GM18951 (cell line): ENCODE data around the gene SLC1A3.
"Not testable (repeated sequence)": the region's sequence is repeated elsewhere in the genome, so short reads cannot be mapped to it uniquely, and the experiment has no call there.

Source experiments
- POLR2A ChIP-seq: IDR thresholded peaks from 4 replicates; pipeline ENCODE4 v1.6.1; 2011; ENCODE audit warnings: mild to moderate bottlenecking; ENCODE audit not compliant: insufficient read length, insufficient read depth; ENCODE audit errors: extremely low read depth
- in situ Hi-C: fragments of 300-500 bp; cut with MboI; formaldehyde crosslinking; loops from one replicate; pipeline ENCODE4 v1.12.0; 2022; ENCODE audit warnings: low sequenced_read_pairs, mixed read lengths, inconsistent platforms; ENCODE audit not compliant: unreplicated experiment

SLC1A3 gene

GRCh38 chr5:36606428-36607113 is at the start of gene SLC1A3:
Gene SLC1A3 (plus strand): TSS chr5:36606606. CDS start chr5:36608424, 1,818 bp downstream.
- TF ChIP-seq POLR2A: peak; percentile 13
- in situ Hi-C loops: no loop called here

GRCh38 chr5:36558641-36559040 is 47.8 kb upstream of the SLC1A3 start:
- no peak for TF ChIP-seq POLR2A
- in situ Hi-C loops: no loop called here

GRCh38 chr5:36561601-36562000 is 44.8 kb upstream of the SLC1A3 start:
- in situ Hi-C loops: no loop called here
- TF ChIP-seq POLR2A: no peak

- TF ChIP-seq POLR2A: no peak
- in situ Hi-C loops: no loop called here
Observed at GRCh38 chr5:36569491-36569890, 36.9 kb upstream of the SLC1A3 start.

GRCh38 chr5:36570301-36571095 is 35.9 kb upstream of the SLC1A3 start:
- in situ Hi-C loops: no loop called here
- TF ChIP-seq POLR2A: no peak

GRCh38 chr5:36571401-36572042 is 34.9 kb upstream of the SLC1A3 start:
- in situ Hi-C loops: no loop called here
- TF ChIP-seq POLR2A: no peak

- in situ Hi-C loops: no loop called here
- TF ChIP-seq POLR2A: no peak
Observed at GRCh38 chr5:36573438-36573837, 33.0 kb upstream of the SLC1A3 start.

GRCh38 chr5:36575361-36575781 is 31.0 kb upstream of the SLC1A3 start:
- in situ Hi-C loops: no loop called here
- no peak for TF ChIP-seq POLR2A

- in situ Hi-C loops: no loop called here
- no peak for TF ChIP-seq POLR2A
Observed at GRCh38 chr5:36576721-36577120, 29.7 kb upstream of the SLC1A3 start.

- in situ Hi-C loops: not testable (repeated sequence)
Observed at GRCh38 chr5:36579858-36580257, 26.5 kb upstream of the SLC1A3 start.

- no peak for TF ChIP-seq POLR2A
- in situ Hi-C loops: no loop called here
Observed at GRCh38 chr5:36581070-36581469, 25.3 kb upstream of the SLC1A3 start.

GRCh38 chr5:36584009-36584875 is 22.2 kb upstream of the SLC1A3 start:
- TF ChIP-seq POLR2A: no peak
- in situ Hi-C loops: no loop called here

GRCh38 chr5:36585701-36586100 is 20.7 kb upstream of the SLC1A3 start:
- in situ Hi-C loops: no loop called here
- TF ChIP-seq POLR2A: no peak
